TTC549 (cell line): Measurements from ENCODE around the gene PRIMPOL.
"Not testable (repeated sequence)": the region's sequence is repeated elsewhere in the genome, so short reads cannot be mapped to it uniquely, and the experiment has no call there.

Experiments
- FAIRE-seq: peaks from 2 replicates; lab custom pipeline; 2012; peaks lifted over from hg19 to GRCh38; lab: Jason Lieb, UNC

The PRIMPOL gene

DNA sequence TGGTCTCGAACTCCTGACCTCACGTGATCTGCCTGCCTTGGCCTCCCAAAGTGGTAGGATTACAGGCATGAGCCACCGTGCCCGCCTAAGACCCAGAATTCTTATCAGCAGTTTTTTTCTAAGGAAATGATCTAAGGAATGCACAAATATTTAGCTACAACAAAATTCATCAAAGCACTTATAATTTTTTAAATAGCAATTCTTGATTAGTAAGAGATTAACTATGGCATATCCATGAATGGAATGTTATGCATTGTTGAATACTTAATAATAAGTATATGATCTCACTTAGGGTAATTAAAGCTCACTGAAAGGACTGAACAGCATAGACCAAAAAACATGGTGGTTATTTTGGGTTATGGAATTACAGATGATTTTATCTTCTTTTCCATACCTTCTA, 66.0 kb downstream of the PRIMPOL start:
- FAIRE-seq, result no peak

GRCh38 chr4:184719407-184719806, 69.9 kb downstream of the PRIMPOL start:
- no peak for FAIRE-seq

DNA sequence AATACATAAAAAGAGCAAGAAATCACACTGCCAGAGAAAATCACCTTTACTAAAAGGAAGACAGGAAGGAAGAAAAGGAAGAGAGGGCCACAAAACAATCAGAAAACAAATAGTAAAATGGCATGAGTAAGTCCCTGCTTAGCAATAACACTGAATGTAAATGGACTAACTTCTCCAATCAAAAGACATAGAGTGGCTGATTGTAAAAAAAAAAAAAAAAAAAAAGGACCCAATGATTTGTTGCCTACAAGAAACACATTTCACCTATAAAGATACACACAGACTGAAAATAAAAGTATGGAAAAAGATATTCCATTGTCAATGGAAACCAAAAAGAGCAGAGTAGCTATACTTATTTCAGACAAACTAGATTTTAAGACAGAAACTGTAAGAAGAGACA, 71.7 kb downstream of the PRIMPOL start:
- FAIRE-seq, result no peak

DNA sequence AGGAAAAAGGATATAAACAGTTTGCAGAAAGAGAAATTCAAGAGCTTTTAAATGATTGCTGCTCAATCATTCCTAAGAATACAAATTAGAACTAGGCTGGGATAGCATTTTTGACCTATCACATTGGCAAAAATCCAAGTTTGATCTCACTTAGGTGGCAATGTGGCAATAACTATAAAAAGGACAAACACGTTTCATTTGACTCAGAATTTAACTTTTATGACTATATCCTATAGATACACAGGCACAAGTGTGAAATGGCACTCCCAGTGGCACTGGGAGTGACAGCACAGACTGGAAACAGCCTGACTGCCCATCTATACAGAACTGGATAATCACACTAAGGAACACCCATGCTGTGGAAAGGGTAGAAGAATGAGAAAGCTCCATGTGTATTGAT, 73.3 kb downstream of the PRIMPOL start:
- FAIRE-seq, result no peak

DNA sequence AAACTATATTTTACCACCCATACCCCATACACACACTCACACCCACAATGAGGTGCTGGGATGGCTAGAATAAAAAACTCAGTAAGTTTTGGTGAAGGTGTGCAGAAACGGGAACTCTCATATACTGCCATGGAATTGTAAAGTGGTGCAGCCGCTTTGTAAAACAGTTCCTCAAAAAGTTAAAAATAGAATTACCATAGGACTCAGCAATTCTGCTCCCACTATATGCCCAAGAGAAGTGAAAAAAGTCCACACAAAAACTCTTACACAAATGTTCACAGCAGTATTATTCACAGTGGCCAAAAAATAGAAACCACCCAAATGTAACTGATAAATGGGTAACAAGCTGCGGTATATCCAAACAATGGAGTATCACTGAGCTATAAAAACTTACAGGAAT, 77.9 kb downstream of the PRIMPOL start:
- FAIRE-seq, result no peak

DNA sequence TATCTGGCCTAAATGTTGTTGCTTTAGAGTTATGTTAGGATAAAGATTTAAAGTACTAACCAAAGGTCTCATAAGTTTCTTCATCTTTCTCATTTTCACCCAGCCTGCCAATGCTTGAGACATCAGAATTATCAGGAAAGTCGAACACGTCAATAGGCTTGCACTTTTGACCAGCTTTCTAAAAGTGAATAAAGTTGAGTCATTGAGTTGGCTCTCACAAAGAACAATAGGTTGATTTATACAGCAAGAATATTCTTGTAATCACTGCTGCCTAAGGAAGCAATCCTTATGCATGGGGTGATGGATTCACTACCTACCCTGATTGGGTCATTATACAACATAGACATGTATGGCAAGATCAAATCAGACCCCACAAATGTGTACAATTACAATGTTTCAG, 79.3 kb downstream of the PRIMPOL start:
- no peak for FAIRE-seq

DNA sequence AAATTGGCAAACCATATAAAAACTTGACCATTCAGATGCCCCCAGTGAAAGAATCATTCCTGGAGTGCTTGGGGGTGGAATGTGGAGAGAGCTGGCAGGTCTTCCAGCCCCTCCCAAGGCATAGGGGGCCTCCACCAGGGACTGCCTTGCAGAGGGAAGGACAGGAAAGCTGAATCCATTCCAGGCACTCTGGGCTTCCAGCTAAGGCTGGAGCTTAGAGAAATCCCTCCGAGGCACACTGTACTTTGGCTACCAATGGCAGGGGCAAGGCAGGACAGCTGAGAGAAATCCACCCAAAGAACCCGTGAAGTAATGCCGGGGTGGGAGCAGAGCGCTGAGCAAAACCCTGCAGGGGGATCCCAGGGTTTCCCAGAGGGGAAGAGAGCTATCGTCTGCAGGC, 80.4 kb downstream of the PRIMPOL start:
- no peak for FAIRE-seq

DNA sequence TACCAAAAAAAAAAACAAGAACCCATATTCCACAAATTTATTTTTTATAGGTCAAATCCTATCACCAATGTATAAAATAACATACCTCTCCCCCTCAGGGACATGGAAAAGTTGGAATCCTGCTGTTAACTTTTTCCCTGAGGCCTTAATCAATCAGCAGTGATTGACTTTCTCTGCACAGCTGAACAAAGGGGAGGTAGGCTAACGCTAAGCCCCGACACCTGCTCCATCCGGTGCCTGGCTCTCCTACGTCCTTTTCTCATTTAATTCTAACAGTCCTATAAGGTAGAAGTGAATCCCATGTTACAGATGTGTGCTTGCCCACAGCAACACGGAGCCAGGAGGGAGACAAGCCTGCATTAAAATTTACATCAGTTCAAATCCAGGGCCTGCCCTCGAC, 81.5 kb downstream of the PRIMPOL start:
- FAIRE-seq, result no peak

- FAIRE-seq, result no peak
Observed at GRCh38 chr4:184732126-184732525, 82.6 kb downstream of the PRIMPOL start.

GRCh38 chr4:184733654-184734524, 84.4 kb downstream of the PRIMPOL start, which contains the start of gene CENPU:
Gene CENPU, minus strand, starts transcription at chr4:184734096. Its CDS starts 34 bp downstream, at chr4:184734062.
- FAIRE-seq, result peak; percentile 56

DNA sequence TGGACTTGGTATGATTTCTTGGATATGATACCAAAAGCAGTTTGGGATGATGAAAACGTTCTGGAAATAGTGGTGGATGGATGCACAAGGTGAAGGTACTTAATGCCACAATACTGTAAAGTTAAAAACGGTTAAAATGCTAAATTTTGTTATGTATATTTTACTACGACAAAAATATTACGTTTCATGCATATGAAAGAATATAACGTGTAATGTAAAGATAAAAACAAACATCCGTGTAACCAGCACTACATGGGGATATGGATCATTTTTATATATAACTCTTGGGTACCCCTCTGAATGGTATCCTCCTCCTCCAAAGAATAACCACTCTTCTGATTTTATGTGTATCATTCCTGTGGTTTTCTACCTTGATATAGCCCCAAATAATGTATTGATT, 85.2 kb downstream of the PRIMPOL start:
- no peak for FAIRE-seq

GRCh38 chr4:184739575-184739974, 90.0 kb downstream of the PRIMPOL start:
- not testable (repeated sequence) for FAIRE-seq

DNA sequence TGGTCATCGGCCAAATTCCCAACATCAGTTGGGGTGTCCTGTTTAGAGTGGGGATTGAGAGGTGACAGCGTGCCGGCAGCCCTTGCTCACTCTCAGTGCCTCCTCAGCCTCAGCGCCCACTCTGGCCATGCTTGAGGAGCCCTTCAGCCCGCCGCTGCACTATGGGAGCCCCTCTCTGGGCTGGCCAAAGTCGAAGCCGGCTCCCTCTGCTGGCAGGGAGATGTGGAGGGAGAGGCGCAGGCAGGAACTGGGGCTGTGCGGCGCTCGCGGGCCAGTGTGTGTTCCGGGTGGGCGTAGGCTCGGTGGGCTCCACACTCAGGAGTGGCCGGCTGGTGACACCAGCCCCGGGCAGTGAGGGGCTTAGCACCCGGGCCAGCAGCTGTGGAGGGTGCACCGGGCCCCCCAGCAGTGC, 91.4 kb downstream of the PRIMPOL start:
- FAIRE-seq, result no peak

DNA sequence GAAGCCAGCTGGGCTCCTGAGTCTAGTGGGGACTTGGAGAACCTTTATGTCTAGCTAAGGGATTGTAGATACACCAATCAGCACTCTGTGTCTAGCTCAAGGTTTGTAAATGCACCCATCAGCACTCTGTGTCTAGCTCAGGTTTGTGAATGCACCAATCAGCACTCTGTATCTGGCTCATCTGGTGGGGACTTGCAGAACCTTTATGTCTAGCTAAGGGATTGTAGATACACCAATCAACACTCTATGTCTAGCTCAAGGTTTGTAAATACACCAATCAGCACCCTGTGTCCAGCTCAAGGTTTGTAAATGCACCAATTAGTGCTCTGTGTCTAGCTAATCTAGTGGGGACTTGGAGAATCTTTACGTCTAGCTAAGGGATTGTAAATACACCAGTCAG, 92.1 kb downstream of the PRIMPOL start:
- not testable (repeated sequence) for FAIRE-seq

- FAIRE-seq, result no peak
Observed at GRCh38 chr4:184743650-184744049, 94.1 kb downstream of the PRIMPOL start.

DNA sequence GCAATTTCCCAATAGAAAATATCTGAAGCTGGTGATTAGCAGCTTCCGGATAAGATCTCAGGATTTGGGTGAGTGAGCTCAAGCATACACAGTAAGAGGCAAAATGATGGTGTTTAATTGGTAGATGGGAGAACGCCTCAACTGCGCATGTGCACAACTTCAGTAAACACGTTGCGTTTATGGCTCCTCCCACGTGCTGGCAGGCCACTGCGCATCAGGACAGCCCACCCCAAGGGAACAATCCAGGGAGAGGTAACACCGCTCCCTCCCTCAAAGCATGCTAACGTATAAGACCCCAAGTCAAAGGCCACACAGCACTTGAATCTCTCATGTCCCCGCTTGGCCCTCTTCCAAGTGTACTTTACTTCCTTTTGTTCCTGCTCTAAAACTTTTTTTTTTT, 94.7 kb downstream of the PRIMPOL start:
- FAIRE-seq, result no peak
